OCI-LY7 (cell line): Measurements from ENCODE around the gene KDM4F.

Source experiments
- EZH2phosphoT487 ChIP-seq: fragments of 200-600 bp; sonication (generic); IDR thresholded peaks from 2 replicates; pipeline ENCODE4 v1.6.1; 2018; ENCODE audit warnings: low read depth, borderline replicate concordance, mild to moderate bottlenecking, mixed run types, antibody characterized with exemption, low read length, moderate library complexity, mixed read lengths
- TF ChIP-seq, protein P1 (sequence below): fragments of 200-600 bp; sonication (generic); conservative IDR thresholded peaks from 2 replicates; pipeline ENCODE4 v1.5.1; 2014; ENCODE audit warnings: mild to moderate bottlenecking, antibody characterized with exemption, low read length, moderate library complexity, mixed read lengths

DNA sequence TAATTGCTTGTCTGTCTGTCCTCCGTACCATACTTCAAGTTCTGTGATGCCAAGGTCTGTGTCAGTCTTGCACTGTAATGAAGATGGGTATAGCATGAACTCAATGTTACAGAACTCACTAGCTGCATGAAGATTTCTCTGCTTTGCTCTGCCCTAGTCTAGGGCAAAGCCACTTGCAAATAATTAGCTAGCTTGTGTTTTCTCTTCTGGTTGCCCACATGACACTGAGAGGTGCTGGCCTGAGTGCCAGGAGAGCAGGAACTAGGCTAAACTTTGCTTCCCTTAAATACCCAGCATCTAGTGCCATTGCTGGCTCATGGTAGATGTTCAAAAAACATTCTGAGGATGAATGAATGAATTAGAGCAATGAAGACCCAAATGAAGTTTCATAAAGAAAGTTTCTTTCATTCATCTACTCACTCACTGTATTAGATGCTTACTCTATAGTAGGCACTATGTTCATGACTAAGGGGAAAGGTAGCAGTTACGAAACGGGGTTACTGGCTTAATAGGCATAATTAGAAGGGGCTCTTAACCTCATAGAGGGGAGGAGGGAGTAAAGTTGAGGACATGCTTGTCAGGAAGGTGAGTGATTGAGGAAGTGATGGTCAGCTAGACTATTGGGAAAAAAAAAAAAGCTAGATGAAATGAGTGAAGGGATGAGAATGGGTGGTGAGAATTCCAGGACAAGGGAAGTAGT, 36.0 kb downstream of the KDM4F start:
- TF ChIP-seq, protein P1, sequence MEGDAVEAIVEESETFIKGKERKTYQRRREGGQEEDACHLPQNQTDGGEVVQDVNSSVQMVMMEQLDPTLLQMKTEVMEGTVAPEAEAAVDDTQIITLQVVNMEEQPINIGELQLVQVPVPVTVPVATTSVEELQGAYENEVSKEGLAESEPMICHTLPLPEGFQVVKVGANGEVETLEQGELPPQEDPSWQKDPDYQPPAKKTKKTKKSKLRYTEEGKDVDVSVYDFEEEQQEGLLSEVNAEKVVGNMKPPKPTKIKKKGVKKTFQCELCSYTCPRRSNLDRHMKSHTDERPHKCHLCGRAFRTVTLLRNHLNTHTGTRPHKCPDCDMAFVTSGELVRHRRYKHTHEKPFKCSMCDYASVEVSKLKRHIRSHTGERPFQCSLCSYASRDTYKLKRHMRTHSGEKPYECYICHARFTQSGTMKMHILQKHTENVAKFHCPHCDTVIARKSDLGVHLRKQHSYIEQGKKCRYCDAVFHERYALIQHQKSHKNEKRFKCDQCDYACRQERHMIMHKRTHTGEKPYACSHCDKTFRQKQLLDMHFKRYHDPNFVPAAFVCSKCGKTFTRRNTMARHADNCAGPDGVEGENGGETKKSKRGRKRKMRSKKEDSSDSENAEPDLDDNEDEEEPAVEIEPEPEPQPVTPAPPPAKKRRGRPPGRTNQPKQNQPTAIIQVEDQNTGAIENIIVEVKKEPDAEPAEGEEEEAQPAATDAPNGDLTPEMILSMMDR: no peak
- no peak for TF ChIP-seq EZH2phosphoT487
